ENCODE results near the gene DDB1.
A peak's percentile ranks its signal among the peaks of the same experiment; 100 is the strongest.
"Not testable (repeated sequence)": the region's sequence is repeated elsewhere in the genome, so short reads cannot be mapped to it uniquely, and the experiment has no call there.

The DDB1 gene

GRCh38 chr11:61265357-61265756 lies 67.5 kb downstream of the DDB1 start:
- DNase-seq, result no peak

GRCh38 chr11:61264795-61265194 lies 68.1 kb downstream of the DDB1 start:
- no peak for DNase-seq

GRCh38 chr11:61264371-61264770 lies 68.5 kb downstream of the DDB1 start:
- no peak for DNase-seq

DNA sequence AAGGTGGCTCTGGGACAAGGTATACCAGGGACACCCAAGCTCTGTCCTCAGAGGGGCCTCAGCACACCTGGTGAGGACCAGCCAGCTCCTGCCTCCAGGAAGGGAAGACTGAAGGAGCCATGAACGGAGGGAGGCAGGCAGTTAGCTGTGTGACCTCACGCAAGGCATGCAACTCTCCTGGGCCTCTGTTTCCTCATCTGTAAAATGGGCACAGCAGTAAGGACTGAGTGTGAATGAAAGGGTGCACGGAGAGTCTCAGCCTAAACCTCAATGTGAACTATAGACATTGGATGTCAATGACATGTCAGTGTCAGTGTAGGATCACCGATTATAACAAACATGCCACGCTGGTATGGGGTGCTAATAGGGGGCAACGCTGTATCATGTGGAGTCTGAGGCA lies 73.5 kb downstream of the DDB1 start:
- DNase-seq, result no peak

DNA sequence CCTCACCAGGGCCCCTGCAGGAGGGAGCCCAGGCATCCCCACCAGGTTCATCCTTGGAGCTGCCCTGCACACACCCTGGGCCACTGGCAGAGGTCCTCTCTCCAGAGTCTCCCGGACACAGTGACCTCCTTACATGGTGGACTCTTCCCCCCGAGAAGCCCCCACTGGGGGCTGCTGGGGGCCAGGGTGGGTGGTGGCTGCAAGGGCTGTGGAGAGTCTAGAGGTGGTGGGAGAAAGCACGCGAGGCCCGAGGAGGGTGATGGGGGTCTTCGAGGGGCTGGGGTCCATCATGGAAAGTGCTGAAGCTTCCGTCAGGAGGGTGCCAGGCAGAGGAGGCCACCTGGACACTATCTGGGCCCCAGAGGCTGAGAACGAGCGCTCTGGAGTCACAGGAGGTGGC lies 74.4 kb downstream of the DDB1 start:
- no peak for DNase-seq

DNA sequence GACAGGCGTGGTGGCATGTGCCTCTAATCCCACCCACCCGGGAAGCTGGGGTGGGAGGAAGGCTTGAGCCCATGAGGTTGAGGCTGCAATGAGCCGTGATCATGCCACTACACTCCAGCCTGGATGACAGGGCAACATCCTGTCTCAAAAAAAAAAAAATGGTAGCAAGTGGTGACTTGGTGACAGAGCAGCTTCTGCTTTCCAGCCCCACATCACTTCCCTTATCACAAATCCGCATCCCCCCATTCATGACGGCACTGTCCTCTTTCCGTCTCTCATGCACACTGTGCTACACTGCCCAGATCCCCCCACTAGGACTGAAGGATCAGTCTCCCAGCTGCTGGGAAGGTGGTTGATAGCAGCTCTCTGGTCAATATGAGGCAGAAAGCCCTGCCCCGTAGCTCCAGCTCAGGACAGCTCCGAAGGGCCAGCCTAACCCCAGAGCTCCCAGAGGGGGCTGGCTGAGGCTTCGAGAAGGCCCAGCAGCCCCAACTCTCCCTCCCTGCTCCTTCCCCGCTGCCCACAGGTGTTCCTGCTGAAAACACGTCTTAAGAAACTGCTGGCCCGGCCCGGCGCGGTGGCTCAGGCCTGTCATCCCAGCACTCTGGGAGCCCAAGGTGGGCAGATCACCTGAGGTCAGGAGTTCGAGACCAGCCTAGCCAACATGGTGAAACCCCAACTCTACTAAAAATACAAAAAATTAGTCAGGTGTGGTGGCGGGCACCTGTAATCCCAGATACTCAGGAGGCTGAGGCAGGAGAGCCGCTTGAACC lies 76.0 kb downstream of the DDB1 start:
- no peak for DNase-seq

DNA sequence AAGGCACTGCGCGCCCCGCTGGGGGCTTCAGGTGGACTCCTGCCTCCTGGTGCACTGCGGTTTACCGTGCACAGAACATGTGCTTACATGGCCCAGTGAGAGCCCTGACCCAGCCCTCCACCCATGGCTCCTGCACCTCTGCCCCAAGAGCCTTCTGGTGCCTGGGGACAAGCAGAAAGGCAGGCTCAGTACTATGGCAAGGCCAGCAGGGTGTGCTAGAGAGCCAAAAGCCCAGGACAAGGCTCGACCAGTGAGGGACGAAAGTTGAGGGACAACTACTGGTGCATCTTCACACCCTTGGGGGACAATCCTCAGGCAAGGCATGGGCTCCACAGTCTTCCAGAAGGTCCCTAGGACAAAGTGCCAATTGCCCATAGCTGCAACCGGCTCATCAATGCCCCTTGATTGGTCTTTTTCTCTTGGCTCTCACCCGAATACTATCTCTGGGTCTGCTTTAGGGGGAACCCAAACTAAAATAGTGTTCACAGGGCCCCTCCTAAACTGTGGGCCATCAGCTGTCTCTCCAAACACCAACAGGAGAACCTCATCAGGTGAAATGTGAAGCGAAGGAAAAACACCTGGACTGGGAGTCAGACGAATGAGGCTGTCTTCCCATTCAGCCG lies 78.4 kb downstream of the DDB1 start:
- peak; percentile 23 for DNase-seq

DNA sequence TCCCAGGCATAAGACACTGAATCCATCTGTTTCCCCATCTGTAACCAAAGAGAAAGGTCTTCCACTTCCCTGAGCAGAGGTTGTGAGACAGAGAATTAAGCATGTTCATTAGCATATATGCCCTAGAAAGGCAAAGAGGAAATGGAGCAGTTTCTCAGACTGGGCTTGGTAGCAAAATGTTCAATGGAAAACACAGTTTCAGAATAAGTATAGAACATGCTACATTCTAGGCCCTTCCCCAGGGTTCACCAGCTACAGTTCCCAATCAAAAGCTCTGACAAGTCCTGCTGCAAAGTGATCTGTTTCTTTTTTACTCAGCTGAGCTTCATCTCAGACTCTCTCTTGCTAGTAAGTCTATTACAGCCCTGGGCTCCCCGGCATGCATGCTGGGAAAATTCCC lies 80.6 kb downstream of the DDB1 start:
- not testable (repeated sequence) for DNase-seq

- DNase-seq, result not testable (repeated sequence)
Measured at GRCh38 chr11:61250796-61251765, 81.8 kb downstream of the DDB1 start.
